Measurements from ENCODE around the gene GRIN3A.

DNA sequence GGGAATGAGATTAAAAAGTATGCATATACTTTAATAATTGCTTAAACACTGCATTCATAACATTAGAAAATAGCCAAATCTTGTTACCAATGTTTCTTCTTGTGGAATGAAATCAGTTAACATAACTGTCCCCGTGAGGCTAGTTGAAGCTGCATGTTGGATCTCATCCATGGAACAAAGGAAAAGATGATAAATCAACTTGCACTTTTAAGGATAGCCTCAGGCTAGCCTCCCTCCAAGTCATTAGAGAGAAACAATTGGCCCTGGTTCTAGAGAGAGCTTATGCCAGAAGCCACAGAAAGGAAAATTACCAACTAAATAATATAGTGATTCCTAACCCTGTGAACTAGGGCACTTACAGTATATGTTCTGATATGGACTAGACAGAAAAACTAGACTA lies 66.9 kb downstream of the GRIN3A start:
- TF ChIP-seq, protein P1, sequence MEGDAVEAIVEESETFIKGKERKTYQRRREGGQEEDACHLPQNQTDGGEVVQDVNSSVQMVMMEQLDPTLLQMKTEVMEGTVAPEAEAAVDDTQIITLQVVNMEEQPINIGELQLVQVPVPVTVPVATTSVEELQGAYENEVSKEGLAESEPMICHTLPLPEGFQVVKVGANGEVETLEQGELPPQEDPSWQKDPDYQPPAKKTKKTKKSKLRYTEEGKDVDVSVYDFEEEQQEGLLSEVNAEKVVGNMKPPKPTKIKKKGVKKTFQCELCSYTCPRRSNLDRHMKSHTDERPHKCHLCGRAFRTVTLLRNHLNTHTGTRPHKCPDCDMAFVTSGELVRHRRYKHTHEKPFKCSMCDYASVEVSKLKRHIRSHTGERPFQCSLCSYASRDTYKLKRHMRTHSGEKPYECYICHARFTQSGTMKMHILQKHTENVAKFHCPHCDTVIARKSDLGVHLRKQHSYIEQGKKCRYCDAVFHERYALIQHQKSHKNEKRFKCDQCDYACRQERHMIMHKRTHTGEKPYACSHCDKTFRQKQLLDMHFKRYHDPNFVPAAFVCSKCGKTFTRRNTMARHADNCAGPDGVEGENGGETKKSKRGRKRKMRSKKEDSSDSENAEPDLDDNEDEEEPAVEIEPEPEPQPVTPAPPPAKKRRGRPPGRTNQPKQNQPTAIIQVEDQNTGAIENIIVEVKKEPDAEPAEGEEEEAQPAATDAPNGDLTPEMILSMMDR (IDR thresholded peaks at IDR 0.05; ENCODE audit: low read depth, low read length, poor library complexity, severe bottlenecking) = no peak
- no peak for TF ChIP-seq EZH2phosphoT487 (IDR thresholded peaks at IDR 0.05; ENCODE audit: borderline replicate concordance, low read length)
